Measurements from ENCODE around the gene NOS1AP. TPM values are rescaled to one million over a fixed set of nuclear protein-coding genes. Genes with fewer than 3 reads are reported as not detected.

Gene NOS1AP
- total RNA-seq, 3 donors from 2014 or later = 11.8 to 17.4 (median 14.3) TPM

DNA sequence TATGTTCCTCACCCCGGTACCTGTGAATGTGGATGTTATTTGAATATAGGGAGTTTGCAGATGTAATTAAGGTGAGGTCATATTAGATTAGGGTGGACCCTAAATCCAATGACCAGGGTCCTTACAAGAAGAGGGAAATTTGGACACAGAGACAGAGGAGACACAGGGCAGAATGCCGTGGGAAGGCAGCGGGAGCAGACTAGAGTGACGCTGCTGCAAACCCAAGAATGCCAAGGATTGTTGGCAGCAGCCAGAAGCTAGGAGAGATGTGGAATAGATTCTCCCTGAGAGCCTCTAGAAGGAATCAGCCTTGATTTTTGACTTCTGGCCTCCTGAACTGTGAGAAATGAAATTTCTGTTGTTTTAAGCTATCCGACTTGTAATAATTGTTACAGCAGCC lies 253.5 kb downstream of the NOS1AP start:
- ATAC-seq = no peak
- no peaks in the 10 kb centered on the region for H3K36me3 ChIP-seq (ENCODE audit: low read depth)
- H3K4me3 ChIP-seq = no peak overlapping the region
- DNase-seq = no peak
- no peaks in the 10 kb centered on the region for H3K4me1 ChIP-seq (ENCODE audit: low read depth)
- intact Hi-C loops (cut with DNase I, micrococcal nuclease) = no loop called here
- TF ChIP-seq, protein P1, sequence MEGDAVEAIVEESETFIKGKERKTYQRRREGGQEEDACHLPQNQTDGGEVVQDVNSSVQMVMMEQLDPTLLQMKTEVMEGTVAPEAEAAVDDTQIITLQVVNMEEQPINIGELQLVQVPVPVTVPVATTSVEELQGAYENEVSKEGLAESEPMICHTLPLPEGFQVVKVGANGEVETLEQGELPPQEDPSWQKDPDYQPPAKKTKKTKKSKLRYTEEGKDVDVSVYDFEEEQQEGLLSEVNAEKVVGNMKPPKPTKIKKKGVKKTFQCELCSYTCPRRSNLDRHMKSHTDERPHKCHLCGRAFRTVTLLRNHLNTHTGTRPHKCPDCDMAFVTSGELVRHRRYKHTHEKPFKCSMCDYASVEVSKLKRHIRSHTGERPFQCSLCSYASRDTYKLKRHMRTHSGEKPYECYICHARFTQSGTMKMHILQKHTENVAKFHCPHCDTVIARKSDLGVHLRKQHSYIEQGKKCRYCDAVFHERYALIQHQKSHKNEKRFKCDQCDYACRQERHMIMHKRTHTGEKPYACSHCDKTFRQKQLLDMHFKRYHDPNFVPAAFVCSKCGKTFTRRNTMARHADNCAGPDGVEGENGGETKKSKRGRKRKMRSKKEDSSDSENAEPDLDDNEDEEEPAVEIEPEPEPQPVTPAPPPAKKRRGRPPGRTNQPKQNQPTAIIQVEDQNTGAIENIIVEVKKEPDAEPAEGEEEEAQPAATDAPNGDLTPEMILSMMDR (IDR thresholded peaks at IDR 0.05) = no peak
- no peaks in the 10 kb centered on the region for H3K9me3 ChIP-seq

DNA sequence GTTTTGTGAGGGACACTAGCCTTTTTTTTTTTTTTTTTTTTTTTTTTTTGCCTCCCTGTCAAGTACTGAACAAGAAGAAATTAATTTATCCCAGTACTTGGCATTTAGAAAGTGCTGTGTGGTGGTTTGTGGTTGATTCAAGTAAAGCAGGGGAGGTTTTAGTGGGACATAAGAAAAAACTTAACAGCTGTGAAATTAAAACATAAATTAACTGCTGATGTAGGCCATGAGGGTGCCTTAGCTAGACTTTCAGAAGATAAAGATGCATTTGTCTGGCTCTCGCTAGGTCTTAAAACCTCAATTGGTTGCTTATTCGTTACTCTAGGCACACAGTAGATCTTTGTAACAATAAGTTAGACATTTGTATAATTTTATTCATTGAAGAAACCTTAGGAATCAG lies 254.9 kb downstream of the NOS1AP start:
- DNase-seq (no peak), ATAC-seq (no peak)
- intact Hi-C loops (cut with DNase I, micrococcal nuclease) = no loop called here
- no peaks in the 10 kb centered on the region for H3K4me1 ChIP-seq (ENCODE audit: low read depth)
- no peaks in the 10 kb centered on the region for H3K36me3 ChIP-seq (ENCODE audit: low read depth)
- H3K9me3 ChIP-seq = no peaks in the 10 kb centered on the region
- H3K4me3 ChIP-seq = no peak overlapping the region
- TF ChIP-seq, protein P1 (IDR thresholded peaks at IDR 0.05) = no peak

DNA sequence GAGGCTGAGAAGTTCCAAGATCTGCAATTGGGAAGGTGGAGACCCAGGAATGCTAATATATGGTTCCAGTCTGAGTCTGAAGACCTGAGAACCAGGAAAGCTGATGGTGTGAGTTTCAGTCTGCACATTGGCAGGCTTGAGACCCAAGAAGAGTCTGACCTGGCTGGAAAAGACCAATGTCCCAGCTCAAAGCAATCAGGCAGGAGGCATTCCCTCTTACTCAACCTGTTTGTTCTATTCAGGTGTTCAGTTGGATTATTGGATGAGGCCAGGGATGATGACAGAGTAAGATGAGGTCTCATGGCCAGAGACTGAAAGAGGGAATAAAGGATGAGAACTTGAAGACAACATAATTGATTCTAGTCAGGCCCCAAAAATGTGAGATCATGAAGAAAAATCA lies 257.1 kb downstream of the NOS1AP start:
- TF ChIP-seq, protein P1 (IDR thresholded peaks at IDR 0.05) = no peak
- no peak for ATAC-seq
- no peaks in the 10 kb centered on the region for H3K36me3 ChIP-seq (ENCODE audit: low read depth)
- H3K4me1 ChIP-seq (ENCODE audit: low read depth) = no peaks in the 10 kb centered on the region
- intact Hi-C loops (cut with DNase I, micrococcal nuclease) = no loop called here
- no peaks in the 10 kb centered on the region for H3K9me3 ChIP-seq
- DNase-seq = no peak
- H3K4me3 ChIP-seq = no peak overlapping the region

DNA sequence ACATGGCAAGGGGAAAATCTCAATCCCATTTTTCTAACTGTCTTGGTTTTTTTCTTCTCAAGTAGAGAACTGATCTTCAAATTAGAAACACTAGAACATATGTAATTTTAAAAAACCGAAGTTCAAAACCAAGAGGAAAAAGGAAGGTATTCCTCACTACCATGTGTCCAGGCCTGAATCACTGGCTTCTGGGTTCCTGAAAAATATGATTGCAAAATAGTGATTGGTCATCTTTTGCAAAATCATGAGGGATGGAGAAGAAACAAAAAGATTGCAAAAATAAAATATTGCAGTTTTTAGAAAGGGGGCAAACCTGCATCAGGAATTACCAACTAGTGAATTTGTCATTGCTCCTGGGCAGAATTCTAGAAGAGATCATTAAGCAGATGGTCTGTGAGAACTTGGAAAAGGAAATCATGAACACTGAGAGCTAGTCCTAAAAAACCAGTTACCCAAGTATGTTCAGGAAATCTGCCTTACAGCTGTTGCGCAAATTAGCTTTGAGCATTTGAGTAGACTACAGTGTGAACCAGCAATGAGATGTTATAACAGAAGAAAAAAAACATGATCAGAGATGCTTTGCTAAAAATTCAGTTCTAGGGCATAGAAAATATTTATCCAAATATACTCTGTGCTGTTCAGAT lies 257.8 kb downstream of the NOS1AP start:
- DNase-seq (no peak), ATAC-seq (no peak)
- Histone ChIP-seq H3K36me3 (ENCODE audit: low read depth) (no peaks in the 10 kb centered on the region), H3K4me3 (no peak overlapping the region), H3K9me3 (no peaks in the 10 kb centered on the region), H3K4me1 (ENCODE audit: low read depth) (no peaks in the 10 kb centered on the region)
- intact Hi-C loops (cut with DNase I, micrococcal nuclease) = no loop called here
- TF ChIP-seq, protein P1 (IDR thresholded peaks at IDR 0.05) = no peak

DNA sequence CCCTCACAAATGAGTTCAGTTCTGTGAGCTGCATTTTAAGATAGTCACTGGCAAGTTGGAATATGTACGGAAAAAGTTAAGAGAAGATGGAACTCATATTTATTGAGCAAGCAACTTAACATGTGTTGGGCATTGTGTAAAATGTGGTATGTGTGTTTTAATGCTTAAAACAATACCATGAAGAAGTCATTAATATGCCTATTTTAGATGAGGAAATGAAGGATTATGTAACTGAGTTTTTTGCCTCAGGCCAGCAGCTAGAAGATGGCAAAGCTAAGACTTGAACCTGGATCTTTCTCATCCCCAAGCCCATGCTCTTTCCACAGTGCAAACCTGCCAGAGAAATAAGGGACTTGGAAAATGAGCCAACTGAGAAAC lies 258.3 kb downstream of the NOS1AP start:
- TF ChIP-seq, protein P1 (IDR thresholded peaks at IDR 0.05) = no peak

DNA sequence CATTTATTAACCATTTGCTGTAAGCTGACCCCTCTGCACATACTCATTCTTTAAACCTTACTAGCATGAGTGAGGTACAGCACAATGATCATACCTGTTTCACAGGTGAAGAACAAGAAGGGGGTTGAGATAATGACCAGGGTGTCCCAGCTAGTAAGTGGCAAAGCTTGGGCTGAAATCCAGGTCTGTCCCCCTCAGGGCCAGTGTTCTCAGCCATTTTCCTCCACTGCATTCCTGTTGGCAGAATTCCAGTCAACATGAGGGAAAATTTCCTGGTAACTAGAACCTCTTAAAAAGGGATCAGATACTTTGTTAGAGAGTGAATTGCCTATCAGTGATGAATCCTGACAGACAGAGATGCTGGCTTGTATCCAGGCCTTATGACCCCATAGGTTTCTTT lies 259.0 kb downstream of the NOS1AP start:
- Histone ChIP-seq H3K36me3 (ENCODE audit: low read depth) (no peaks in the 10 kb centered on the region), H3K9me3 (no peaks in the 10 kb centered on the region), H3K4me3 (no peak overlapping the region), H3K4me1 (ENCODE audit: low read depth) (no peaks in the 10 kb centered on the region)
- DNase-seq (no peak), ATAC-seq (no peak)
- TF ChIP-seq, protein P1 (IDR thresholded peaks at IDR 0.05) = no peak
- intact Hi-C loops (cut with DNase I, micrococcal nuclease) = no loop called here

More for the DNA sequence above, 258.3 kb downstream of the NOS1AP start:
- H3K4me1 ChIP-seq (ENCODE audit: low read depth) = no peaks in the 10 kb centered on the region
- no peaks in the 10 kb centered on the region for H3K9me3 ChIP-seq
- H3K4me3 ChIP-seq = no peak overlapping the region
- no peaks in the 10 kb centered on the region for H3K36me3 ChIP-seq (ENCODE audit: low read depth)
- intact Hi-C loops (cut with DNase I, micrococcal nuclease) = no loop called here
- no peak for ATAC-seq
- DNase-seq = no peak

All from mucosa of descending colon (tissue), 3 donors.